Epidermal melanocyte (primary cell): Measurements from ENCODE around the gene GLS.
"Not testable (repeated sequence)": the region's sequence is repeated elsewhere in the genome, so short reads cannot be mapped to it uniquely, and the experiment has no call there.

ENCODE experiments used
- DNase-seq: peaks from one replicate; pipeline ENCODE4 v3.0.0; 2011; ENCODE audit warnings: low spot score; ENCODE audit not compliant: insufficient read length

GLS gene

GRCh38 chr2:190929919-190930318 is 49.3 kb downstream of the GLS start:
- no peak for DNase-seq

- DNase-seq: no peak
These were observed 49.8 kb downstream of the GLS start for GRCh38 chr2:190930411-190930810.

- no peak for DNase-seq
These were observed 51.9 kb downstream of the GLS start for GRCh38 chr2:190932514-190932913.

GRCh38 chr2:190933361-190933760 is 52.7 kb downstream of the GLS start:
- DNase-seq: no peak

- no peak for DNase-seq
These were observed 54.4 kb downstream of the GLS start for GRCh38 chr2:190935054-190935453.

DNA sequence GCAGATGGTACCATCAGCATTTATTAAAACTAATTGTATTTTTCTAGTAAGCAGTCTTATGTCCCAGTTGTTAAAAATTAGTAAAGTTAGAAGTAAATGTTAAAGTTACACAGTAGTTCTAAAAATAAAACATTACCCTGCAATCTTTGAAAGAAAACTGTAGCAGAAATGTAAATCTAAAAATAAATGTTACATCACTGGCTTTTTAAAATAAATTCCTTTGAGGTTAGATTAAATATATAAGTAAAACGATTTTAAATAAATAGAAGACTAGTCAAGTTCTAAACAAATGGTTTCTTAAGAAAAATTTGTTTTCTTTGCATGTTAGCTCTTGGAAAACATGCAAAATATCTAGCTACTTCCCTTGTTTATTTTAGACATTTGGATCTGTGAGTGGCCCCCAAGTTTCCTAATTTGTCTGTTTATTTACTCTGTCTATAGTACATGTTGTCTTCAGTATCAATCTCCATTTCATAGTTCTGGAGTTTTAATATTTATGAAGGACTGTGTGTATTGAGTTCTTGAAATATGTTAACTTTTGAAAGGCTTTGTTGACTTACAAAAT is 58.2 kb downstream of the GLS start:
- DNase-seq: no peak

GRCh38 chr2:190940454-190940853 is 59.8 kb downstream of the GLS start:
- no peak for DNase-seq

DNA sequence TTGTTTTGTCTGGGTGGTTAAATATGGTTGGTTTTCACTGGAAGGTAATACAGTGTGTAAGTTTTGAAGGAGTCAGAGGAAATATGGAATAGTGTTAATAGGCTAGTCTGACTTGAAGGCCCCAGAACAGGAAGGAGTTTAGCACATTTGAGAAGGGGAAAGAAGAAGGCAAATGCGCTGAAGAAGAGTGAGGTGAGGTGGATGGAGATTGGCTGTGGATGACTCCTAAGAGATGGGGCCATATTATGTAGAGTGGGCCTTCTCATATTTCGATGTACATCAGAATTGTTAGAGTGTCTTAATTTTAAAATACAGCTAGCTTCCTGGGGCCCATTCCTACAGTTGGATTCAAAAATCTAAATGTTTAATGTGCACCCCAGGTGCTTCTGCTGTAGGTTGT is 61.0 kb downstream of the GLS start:
- DNase-seq: no peak

DNA sequence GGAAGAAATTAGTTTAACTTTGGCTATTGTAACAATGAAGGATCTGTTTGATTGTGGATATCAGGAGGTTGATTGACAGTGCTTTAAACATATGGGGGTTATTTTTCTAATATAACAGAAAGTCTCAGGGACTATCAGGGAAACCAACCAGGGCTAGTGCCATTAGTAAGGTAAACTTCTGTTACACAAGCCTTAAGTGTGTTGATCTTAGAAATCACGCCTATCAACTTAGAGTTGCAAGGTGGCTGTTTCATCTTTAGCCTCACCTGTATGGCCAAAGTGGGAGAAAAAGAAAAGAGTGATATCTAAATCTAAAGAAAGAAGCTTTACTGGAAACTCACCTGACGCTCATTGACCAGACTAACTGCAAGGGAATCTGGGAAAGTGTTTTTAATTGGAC is 62.1 kb downstream of the GLS start:
- DNase-seq: no peak

- DNase-seq: no peak
These were observed 63.1 kb downstream of the GLS start for GRCh38 chr2:190943706-190944105.

DNA sequence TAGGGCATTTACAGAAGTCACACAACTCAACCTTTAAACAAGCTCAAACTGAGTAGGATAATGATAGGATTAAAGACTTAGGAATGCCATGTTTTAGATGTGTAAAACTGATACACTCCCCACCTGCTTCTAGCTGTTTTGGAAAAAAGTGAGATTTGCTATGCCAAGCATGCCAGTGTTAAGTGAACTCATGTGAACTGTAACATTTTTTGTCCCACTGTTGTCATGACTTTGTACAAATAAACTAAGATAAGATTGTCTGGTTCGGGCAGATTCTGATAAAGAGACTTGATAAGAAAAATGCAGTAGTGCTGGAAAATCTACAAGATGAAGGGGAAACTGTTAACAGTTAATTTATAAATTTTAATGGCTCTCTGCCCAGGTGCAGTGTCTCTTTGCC is 66.5 kb downstream of the GLS start:
- DNase-seq: no peak

- DNase-seq: no peak
These were observed 67.2 kb downstream of the GLS start for GRCh38 chr2:190947711-190948251.

DNA sequence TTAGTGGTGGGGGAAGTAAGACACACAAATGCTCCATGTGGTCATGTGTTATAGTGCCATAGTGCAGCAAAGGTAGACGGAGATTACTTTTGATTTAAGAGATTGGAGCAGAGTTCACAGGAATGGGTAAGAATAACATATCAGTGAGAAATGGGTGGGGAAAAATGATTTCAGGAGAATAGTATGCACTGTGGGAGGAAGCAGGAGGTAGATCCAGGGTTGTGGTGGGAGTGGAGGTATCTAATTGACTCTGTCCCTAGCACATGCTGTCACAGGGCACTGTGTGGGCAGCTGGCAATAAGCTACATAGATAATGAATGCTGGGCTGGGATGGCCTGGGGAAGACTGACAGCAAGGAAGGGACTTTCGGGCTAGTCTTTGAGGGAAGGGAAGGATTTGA is 68.0 kb downstream of the GLS start:
- DNase-seq: no peak

DNA sequence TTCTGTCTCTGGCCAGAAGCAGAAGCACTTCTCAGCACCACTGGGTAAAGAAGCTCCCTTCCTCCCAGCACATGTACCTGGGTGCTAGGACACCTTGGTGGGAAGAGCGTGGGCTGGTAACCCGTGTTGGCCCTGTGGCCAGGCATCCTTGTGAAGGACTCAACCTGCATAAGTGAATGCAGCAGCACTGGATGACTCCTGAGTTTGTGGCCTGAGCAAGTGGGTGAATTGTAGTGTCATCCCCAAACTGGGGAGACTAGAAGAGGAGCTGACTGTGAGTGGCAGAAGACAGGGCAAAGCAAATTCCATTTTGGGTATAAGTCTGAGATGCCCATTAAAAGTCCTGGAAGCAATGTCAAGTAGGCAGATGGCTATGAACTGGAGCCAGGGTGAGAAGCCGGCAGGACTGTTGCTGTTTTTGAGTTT is 70.0 kb downstream of the GLS start:
- DNase-seq: no peak

DNA sequence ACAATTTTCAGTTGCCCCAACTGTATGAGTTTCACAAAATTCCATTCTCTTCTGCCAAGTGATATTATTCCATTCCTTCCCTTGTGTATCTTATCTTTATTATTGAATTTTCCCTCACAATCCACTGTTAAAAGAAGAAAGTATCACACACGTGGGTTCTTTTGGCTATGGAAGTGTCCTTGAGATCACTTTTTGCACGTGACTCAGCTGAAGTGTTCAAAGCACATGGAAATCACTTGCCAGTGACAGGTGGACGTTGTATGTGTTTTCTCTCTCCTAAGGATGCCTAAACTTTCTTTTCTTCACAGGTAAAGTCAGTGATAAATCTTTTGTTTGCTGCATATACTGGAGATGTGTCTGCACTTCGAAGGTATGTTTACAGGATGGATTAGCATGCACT is 72.6 kb downstream of the GLS start:
- no peak for DNase-seq

DNA sequence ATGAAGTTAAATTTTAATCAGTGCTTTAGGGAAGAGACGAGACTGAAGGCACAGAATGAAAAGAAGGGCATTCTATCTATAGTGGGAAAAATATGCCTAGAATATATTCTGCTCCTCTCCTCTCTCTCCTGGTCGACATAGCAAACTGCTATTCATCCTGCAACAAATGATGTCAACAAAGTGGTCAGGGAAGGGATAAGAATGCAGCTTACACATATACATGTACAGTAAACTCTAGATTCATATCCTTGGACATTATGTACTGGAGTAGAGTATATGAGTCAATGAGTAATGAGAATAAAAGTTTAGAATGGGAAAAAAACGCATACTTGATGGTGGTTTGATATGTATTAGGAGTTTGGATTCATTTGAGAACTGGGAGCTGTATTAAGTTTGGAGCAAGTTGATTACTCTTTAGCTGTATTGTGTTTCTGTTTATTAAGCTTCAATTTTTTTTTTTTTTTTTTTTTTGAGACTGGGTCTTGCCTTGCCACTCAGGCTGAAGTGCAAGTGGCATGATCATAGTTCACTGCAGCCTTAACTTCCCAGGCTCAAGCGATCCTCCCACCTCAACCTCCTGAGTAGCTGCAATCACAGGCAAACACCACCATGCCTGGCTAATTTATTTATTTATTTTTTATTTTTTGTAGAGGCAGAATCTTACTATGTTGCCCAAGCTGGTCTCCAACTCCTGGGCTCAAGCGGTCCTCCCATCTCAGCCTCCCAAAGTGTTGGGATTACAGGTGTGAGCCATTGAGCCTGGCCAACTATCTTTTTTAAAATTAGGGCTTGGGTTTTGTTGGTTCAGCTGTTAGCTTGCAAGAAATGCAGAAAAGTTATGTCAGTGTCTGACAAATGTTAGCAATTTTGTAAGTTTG is 79.5 kb downstream of the GLS start:
- no peak for DNase-seq

GRCh38 chr2:190961117-190961516 is 80.5 kb downstream of the GLS start:
- DNase-seq: not testable (repeated sequence)

DNA sequence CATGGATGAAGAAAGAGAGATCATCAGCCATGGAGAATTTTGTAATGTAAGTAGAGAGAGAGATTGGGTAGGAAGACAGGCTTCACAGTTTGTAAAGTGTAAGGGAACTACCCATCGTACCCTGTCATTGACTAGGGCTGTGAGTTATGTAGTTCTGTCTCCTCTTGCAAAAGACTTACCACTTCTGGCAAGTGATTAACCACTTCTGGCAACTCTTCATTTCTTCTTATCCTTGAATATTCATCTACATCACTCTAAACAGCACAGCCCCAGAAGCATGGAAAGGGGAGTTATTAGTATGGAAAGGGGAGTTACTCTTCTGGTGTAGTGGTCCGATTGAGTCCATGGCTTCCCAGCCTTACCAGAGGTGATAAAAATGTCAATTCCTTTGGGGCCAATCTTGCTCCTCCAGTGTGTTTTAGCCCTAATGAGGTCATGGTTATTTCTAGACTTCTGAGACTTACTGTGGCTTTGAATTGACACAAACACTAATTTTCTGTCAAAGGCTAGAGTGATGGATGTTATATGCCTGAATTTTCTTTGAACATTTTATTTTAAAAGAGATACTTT is 81.4 kb downstream of the GLS start:
- DNase-seq: no peak

DNA sequence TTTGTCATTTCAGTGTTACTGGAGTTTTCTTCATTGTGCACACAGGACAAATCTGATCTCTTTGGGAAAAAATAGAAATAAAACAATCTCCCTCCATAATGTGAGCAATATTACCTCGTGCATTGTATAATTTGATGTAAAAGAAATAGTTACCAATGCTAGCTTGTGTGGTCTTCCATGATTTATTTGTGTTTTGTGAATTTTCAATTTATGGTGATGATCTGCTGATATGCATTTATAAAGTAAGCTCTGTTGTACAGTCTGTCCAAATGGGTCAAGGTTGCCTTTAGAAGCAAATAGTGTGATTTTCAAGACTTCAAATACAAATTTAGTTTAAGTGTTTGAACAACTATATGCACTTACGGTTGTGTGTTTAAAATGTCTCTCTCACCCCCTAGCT is 82.5 kb downstream of the GLS start:
- no peak for DNase-seq

- no peak for DNase-seq
These were observed 83.7 kb downstream of the GLS start for GRCh38 chr2:190964170-190964795.

- no peak for DNase-seq
These were observed 85.1 kb downstream of the GLS start for GRCh38 chr2:190965580-190966222.

DNA sequence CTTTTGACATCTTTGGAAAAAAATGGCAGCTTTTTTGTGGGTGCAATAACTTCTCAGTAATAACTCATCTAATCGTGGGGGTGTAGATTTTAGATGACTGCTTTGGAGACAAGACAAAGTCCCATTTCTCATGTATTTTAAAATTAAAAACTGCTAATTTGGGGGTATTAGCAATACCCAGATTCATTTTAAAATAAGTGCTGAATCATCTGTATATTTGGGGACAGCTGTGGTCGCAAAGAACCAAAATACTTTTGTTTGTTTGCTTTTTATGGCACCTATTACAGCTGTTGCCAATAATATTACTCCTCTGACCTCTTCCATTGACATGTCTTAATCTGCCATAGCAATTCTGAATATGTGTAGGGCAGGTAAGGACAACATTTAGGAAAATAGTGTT is 87.9 kb downstream of the GLS start:
- no peak for DNase-seq
